Upper lobe of left lung (tissue), 4 donors: ENCODE measurements around the gene SPSB4.

Experiments used
- POLR2A ChIP-seq, 4 donors: fragments of 450-650 bp; IDR thresholded peaks; one replicate each; pipeline ENCODE4 v1.5.1; 2016 to 2017; ENCODE audit warnings: antibody characterized with exemption in 4 of 4, mild to moderate bottlenecking in 2 of 4
- TF ChIP-seq, protein P1 (sequence below), 6 experiments: fragments of 450-650 bp in 4 of 6; fragments of 200-600 bp in 2 of 6; sonication (generic) in 2 of 6; IDR thresholded peaks; one replicate each; pipeline ENCODE4 v1.5.1; 2016 to 2019; ENCODE audit warnings: antibody characterized with exemption in 6 of 6

GRCh38 chr3:141106842-141107241 lies 55.7 kb downstream of the SPSB4 start:
- TF ChIP-seq, protein P1, sequence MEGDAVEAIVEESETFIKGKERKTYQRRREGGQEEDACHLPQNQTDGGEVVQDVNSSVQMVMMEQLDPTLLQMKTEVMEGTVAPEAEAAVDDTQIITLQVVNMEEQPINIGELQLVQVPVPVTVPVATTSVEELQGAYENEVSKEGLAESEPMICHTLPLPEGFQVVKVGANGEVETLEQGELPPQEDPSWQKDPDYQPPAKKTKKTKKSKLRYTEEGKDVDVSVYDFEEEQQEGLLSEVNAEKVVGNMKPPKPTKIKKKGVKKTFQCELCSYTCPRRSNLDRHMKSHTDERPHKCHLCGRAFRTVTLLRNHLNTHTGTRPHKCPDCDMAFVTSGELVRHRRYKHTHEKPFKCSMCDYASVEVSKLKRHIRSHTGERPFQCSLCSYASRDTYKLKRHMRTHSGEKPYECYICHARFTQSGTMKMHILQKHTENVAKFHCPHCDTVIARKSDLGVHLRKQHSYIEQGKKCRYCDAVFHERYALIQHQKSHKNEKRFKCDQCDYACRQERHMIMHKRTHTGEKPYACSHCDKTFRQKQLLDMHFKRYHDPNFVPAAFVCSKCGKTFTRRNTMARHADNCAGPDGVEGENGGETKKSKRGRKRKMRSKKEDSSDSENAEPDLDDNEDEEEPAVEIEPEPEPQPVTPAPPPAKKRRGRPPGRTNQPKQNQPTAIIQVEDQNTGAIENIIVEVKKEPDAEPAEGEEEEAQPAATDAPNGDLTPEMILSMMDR (IDR thresholded peaks at IDR 0.05) = no peak
- TF ChIP-seq POLR2A (IDR thresholded peaks at IDR 0.05) = no peak
